ENCODE measurements around the gene IRF7. TPM values are rescaled to one million over a fixed set of nuclear protein-coding genes. Genes with fewer than 3 reads are reported as not detected.

Gene IRF7
- total RNA-seq, 1 experiment from 2014 or later = 15.2 TPM

DNA sequence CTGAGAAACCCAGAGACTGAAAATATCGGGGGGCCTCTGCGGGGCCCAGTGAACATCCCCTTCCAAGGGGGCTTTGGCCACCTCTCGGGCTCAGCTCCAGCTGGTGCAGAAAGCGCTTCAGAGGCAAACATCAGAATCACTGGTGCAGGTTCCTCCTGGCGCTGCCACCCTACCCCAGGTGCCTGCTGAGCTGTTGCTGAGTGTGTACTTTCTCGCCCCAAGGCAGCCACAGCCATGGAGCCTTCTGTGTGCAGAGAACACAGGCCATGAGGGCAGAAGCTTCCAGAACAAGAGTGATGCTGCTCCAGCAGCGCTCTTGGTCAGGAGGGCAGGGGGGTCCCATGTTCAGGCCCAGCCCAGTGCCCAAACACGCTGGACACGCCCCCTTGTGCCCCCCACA, 27.6 kb upstream of the IRF7 start:
- Histone ChIP-seq H2AFZ (ENCODE audit: low read depth, low read length, poor library complexity, severe bottlenecking) (no peak overlapping the region), H4K20me1 (ENCODE audit: insufficient read depth) (no peaks in the 10 kb centered on the region), H3K4me2 (ENCODE audit: low read length) (no peak overlapping the region), H3K27me3 (ENCODE audit: insufficient read depth, low read length) (no peaks in the 10 kb centered on the region), H3K4me3 (replicated peaks in 1 of 2; ENCODE audit: low read depth in 1 of 2, low read length in 2 of 2) (no peak overlapping the region), H3K4me1 (ENCODE audit: control insufficient read depth in 1 of 2, insufficient read depth in 2 of 2, low read length in 2 of 2) (no peaks in the 10 kb centered on the region), H3K9me2 (ENCODE audit: insufficient read depth) (no peaks in the 10 kb centered on the region), H3K79me2 (ENCODE audit: insufficient read depth, low read length) (no peaks in the 10 kb centered on the region), H3K9ac (ENCODE audit: low read length) (no peak overlapping the region), H3K9me3 (ENCODE audit: control insufficient read depth in 1 of 2, insufficient read depth in 1 of 2, low read depth in 1 of 2, low read length in 2 of 2) (no peaks in the 10 kb centered on the region), H3K27ac (ENCODE audit: low read depth, low read length) (no peak overlapping the region), H3K36me3 (ENCODE audit: control insufficient read depth in 1 of 2, insufficient read depth in 2 of 2, low read length in 2 of 2) (no peaks in the 10 kb centered on the region; a peak in 1 of 4 replicates)
- intact Hi-C loops (cut with micrococcal nuclease) = no loop called here
- ATAC-seq (no peak), DNase-seq (ENCODE audit: low read depth, low spot score) (no peak)
- TF ChIP-seq RAD21 (IDR thresholded peaks at IDR 0.05; ENCODE audit: low read depth) (no peak), POLR2A (IDR thresholded peaks at IDR 0.05; ENCODE audit: borderline replicate concordance, extremely low read depth, insufficient read depth, insufficient read length) (no peak), CBX3 (IDR thresholded peaks at IDR 0.05; ENCODE audit: low read depth) (no peak), SP1 (IDR thresholded peaks at IDR 0.05; ENCODE audit: low read depth) (no peak), EZH2 (IDR thresholded peaks at IDR 0.05) (no peak), FOSL1 (IDR thresholded peaks at IDR 0.05; ENCODE audit: low read depth) (no peak), YY1 (IDR thresholded peaks at IDR 0.05; ENCODE audit: extremely low read depth, insufficient replicate concordance, low read depth, low read length) (no peak), POLR2AphosphoS5 (IDR thresholded peaks at IDR 0.05; ENCODE audit: low read depth, low read length) (no peak), CEBPB (IDR thresholded peaks at IDR 0.05; ENCODE audit: low read depth) (no peak)
- TF ChIP-seq, protein P1, sequence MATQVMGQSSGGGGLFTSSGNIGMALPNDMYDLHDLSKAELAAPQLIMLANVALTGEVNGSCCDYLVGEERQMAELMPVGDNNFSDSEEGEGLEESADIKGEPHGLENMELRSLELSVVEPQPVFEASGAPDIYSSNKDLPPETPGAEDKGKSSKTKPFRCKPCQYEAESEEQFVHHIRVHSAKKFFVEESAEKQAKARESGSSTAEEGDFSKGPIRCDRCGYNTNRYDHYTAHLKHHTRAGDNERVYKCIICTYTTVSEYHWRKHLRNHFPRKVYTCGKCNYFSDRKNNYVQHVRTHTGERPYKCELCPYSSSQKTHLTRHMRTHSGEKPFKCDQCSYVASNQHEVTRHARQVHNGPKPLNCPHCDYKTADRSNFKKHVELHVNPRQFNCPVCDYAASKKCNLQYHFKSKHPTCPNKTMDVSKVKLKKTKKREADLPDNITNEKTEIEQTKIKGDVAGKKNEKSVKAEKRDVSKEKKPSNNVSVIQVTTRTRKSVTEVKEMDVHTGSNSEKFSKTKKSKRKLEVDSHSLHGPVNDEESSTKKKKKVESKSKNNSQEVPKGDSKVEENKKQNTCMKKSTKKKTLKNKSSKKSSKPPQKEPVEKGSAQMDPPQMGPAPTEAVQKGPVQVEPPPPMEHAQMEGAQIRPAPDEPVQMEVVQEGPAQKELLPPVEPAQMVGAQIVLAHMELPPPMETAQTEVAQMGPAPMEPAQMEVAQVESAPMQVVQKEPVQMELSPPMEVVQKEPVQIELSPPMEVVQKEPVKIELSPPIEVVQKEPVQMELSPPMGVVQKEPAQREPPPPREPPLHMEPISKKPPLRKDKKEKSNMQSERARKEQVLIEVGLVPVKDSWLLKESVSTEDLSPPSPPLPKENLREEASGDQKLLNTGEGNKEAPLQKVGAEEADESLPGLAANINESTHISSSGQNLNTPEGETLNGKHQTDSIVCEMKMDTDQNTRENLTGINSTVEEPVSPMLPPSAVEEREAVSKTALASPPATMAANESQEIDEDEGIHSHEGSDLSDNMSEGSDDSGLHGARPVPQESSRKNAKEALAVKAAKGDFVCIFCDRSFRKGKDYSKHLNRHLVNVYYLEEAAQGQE (IDR thresholded peaks at IDR 0.05; ENCODE audit: low read depth) = no peak
- TF ChIP-seq, protein P2, sequence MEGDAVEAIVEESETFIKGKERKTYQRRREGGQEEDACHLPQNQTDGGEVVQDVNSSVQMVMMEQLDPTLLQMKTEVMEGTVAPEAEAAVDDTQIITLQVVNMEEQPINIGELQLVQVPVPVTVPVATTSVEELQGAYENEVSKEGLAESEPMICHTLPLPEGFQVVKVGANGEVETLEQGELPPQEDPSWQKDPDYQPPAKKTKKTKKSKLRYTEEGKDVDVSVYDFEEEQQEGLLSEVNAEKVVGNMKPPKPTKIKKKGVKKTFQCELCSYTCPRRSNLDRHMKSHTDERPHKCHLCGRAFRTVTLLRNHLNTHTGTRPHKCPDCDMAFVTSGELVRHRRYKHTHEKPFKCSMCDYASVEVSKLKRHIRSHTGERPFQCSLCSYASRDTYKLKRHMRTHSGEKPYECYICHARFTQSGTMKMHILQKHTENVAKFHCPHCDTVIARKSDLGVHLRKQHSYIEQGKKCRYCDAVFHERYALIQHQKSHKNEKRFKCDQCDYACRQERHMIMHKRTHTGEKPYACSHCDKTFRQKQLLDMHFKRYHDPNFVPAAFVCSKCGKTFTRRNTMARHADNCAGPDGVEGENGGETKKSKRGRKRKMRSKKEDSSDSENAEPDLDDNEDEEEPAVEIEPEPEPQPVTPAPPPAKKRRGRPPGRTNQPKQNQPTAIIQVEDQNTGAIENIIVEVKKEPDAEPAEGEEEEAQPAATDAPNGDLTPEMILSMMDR (IDR thresholded peaks at IDR 0.05 in 2 of 3, conservative IDR thresholded peaks at IDR 0.05 in 1 of 3; ENCODE audit: borderline replicate concordance in 1 of 3, insufficient read depth in 1 of 3, low read depth in 2 of 3, low read length in 2 of 3) = no peak
- TF ChIP-seq, protein P3, sequence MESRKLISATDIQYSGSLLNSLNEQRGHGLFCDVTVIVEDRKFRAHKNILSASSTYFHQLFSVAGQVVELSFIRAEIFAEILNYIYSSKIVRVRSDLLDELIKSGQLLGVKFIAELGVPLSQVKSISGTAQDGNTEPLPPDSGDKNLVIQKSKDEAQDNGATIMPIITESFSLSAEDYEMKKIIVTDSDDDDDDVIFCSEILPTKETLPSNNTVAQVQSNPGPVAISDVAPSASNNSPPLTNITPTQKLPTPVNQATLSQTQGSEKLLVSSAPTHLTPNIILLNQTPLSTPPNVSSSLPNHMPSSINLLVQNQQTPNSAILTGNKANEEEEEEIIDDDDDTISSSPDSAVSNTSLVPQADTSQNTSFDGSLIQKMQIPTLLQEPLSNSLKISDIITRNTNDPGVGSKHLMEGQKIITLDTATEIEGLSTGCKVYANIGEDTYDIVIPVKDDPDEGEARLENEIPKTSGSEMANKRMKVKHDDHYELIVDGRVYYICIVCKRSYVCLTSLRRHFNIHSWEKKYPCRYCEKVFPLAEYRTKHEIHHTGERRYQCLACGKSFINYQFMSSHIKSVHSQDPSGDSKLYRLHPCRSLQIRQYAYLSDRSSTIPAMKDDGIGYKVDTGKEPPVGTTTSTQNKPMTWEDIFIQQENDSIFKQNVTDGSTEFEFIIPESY (IDR thresholded peaks at IDR 0.05; ENCODE audit: extremely low read depth, insufficient replicate concordance, low read length) = no peak
- RAD21 ChIA-PET (ENCODE audit: low non-redundant PET in 1 of 2, low total read pairs in 2 of 2, uncharacterized antibody in 2 of 2, unreplicated experiment in 2 of 2) = no interaction called here
- POLR2A ChIA-PET = no interaction called here
- CTCF ChIA-PET = no interaction called here
- no TSS peak for BruUV-seq (replicated peaks)
